Ishikawa (cell line): ENCODE data around the gene LUZP2.

Experiments used
- CEBPB ChIP-seq: IDR thresholded peaks from 2 replicates; pipeline ENCODE4 v1.6.1; 2012
- CREB1 ChIP-seq: IDR thresholded peaks from 2 replicates; pipeline ENCODE4 v1.6.1; 2012; ENCODE audit warnings: low read depth
- EGR1 ChIP-seq: IDR thresholded peaks from 2 replicates; pipeline ENCODE4 v1.6.1; 2012
- EP300 ChIP-seq: IDR thresholded peaks from 2 replicates; pipeline ENCODE4 v1.6.1; 2012; ENCODE audit warnings: borderline replicate concordance
- FOXM1 ChIP-seq: IDR thresholded peaks from 2 replicates; pipeline ENCODE4 v1.6.1; 2012; ENCODE audit warnings: low read depth, borderline replicate concordance
- MAX ChIP-seq: IDR thresholded peaks from 2 replicates; pipeline ENCODE4 v1.6.1; 2012
- NFIC ChIP-seq: IDR thresholded peaks from 2 replicates; pipeline ENCODE4 v1.6.1; 2012
- RAD21 ChIP-seq: IDR thresholded peaks from 2 replicates; pipeline ENCODE4 v1.6.1; 2012; ENCODE audit warnings: low read depth
- REST ChIP-seq: IDR thresholded peaks from 2 replicates; pipeline ENCODE4 v1.6.1; 2012; ENCODE audit warnings: low read depth, mild to moderate bottlenecking
- TAF1 ChIP-seq: IDR thresholded peaks from 2 replicates; pipeline ENCODE4 v1.6.1; 2012; ENCODE audit warnings: low read depth, mild to moderate bottlenecking
- TCF12 ChIP-seq: IDR thresholded peaks from 2 replicates; pipeline ENCODE4 v1.6.1; 2012; ENCODE audit warnings: low read depth
- TEAD4 ChIP-seq: IDR thresholded peaks from 2 replicates; pipeline ENCODE4 v1.6.1; 2012
- USF1 ChIP-seq: IDR thresholded peaks from 2 replicates; pipeline ENCODE4 v1.6.1; 2012
- YY1 ChIP-seq: IDR thresholded peaks from 2 replicates; pipeline ENCODE4 v1.6.1; 2012; ENCODE audit warnings: low read depth
- ZBTB7A ChIP-seq: IDR thresholded peaks from 2 replicates; pipeline ENCODE4 v1.6.1; 2012; ENCODE audit warnings: low read depth

The LUZP2 gene

GRCh38 chr11:24471084-24471483 lies 25.8 kb upstream of the LUZP2 start:
- TF ChIP-seq EP300, result no peak
- no peak for TF ChIP-seq TEAD4
- TF ChIP-seq USF1, result no peak
- no peak for TF ChIP-seq YY1
- TF ChIP-seq MAX, result no peak
- TF ChIP-seq FOXM1, result no peak
- no peak for TF ChIP-seq REST
- TF ChIP-seq EGR1, result no peak
- TF ChIP-seq CEBPB, result no peak
- no peak for TF ChIP-seq TCF12
- TF ChIP-seq NFIC, result no peak

- TF ChIP-seq REST, result no peak
- TF ChIP-seq TEAD4, result no peak
- no peak for TF ChIP-seq ZBTB7A
- TF ChIP-seq FOXM1, result no peak
Measured at GRCh38 chr11:24478718-24479117, 18.1 kb upstream of the LUZP2 start.

- TF ChIP-seq EP300 (no peak), RAD21 (no peak), NFIC (no peak), CEBPB (no peak), USF1 (no peak)
Measured at GRCh38 chr11:24489477-24489876, 7.4 kb upstream of the LUZP2 start.

- TF ChIP-seq REST (no peak), TEAD4 (no peak), YY1 (no peak), CEBPB (no peak), TCF12 (no peak), TAF1 (no peak), MAX (no peak), EGR1 (no peak), USF1 (no peak), FOXM1 (no peak), NFIC (no peak), CREB1 (no peak), ZBTB7A (no peak), EP300 (no peak), RAD21 (no peak)
Measured at GRCh38 chr11:24496386-24496735, 492 bp upstream of the LUZP2 start.

GRCh38 chr11:24497831-24498230 lies 978 bp downstream of the LUZP2 start:
- TF ChIP-seq USF1 (no peak), YY1 (no peak), NFIC (no peak), ZBTB7A (no peak), EP300 (no peak), CREB1 (no peak), FOXM1 (no peak), EGR1 (no peak)
